Right lobe of liver (tissue), 6 donors: Measurements from ENCODE around the gene ZC3HAV1. TPM values are rescaled to one million over a fixed set of nuclear protein-coding genes. Genes with fewer than 3 reads are reported as not detected.
"Not testable (repeated sequence)": the region's sequence is repeated elsewhere in the genome, so short reads cannot be mapped to it uniquely, and the experiment has no call there.

Experiments used
- ATAC-seq, 4 donors: fragments of 200-7000 bp; cut with Tn5 transposase; one replicate each; pipeline ENCODE4 v1.9.1; 2020; ENCODE audit warnings: mild to moderate bottlenecking in 4 of 4, moderate library complexity in 4 of 4
- DNase-seq, 3 donors: peaks; one replicate each; pipeline ENCODE4 v3.0.0-alpha.2; 2020
- H3K27ac ChIP-seq, 3 donors: fragments of 200-600 bp; one replicate each; pipeline ENCODE4 v1.8.0; 2022
- H3K27me3 ChIP-seq, 2 donors: fragments of 200-600 bp; one replicate each; pipeline ENCODE4 v1.8.0; 2022
- H3K36me3 ChIP-seq, 4 donors: fragments of 200-600 bp; sonication (generic) in 1 of 4; one replicate each; pipeline versions ENCODE4 v1.5.1 to v1.8.0; 2017 to 2022; ENCODE audit warnings: control low read depth in 1 of 4
- H3K4me1 ChIP-seq, 4 donors: fragments of 200-600 bp; sonication (generic) in 1 of 4; one replicate each; pipeline versions ENCODE4 v1.5.1 to v1.8.0; 2017 to 2022; ENCODE audit warnings: control low read depth in 1 of 4
- H3K4me3 ChIP-seq, 3 donors: fragments of 200-600 bp; one replicate each; pipeline ENCODE4 v1.8.0; 2022
- H3K9me3 ChIP-seq, 4 donors: fragments of 200-600 bp; sonication (generic) in 1 of 4; one replicate each; pipeline versions ENCODE4 v1.5.1 to v1.8.0; 2017 to 2022; ENCODE audit warnings: control low read depth in 1 of 4
- POLR2A ChIP-seq: fragments of 450-650 bp; IDR thresholded peaks from one replicate; pipeline ENCODE4 v1.6.1; 2017; ENCODE audit warnings: antibody characterized with exemption, mild to moderate bottlenecking
- WGBS: methylation state at CpG from one replicate; pipeline ENCODE4 v1.1.6; 2018; ENCODE audit warnings: low coverage, low lambda C conversion rate; ENCODE audit not compliant: insufficient coverage; ENCODE audit errors: missing lambda C conversion rate; 5-methylcytosine and 5-hydroxymethylcytosine counted together
- intact Hi-C, 2 donors: fragments of 100-400 bp; cut with DNase I; formaldehyde crosslinking; loops; one replicate each; pipeline versions ENCODE4 v1.11.2 to v1.14.1; 2022
- total RNA-seq, 6 experiments: library from RNA; depleted of rRNA in 2 of 6; stranded (reverse); fragments of >200 nt in 2 of 6; fragmentation: NEBNext Ultra II Directional in 3 of 6; extraction: Animal tissue kit (Norgen Biotek cat#: 25700) in 3 of 6; gene quantifications; one replicate each; pipeline versions ENCODE4 v1.1.0 to v1.2.4, GENCODE V29; 2016 to 2023
- TF ChIP-seq, protein P1 (sequence below), 4 donors: fragments of 200-600 bp in 3 of 4; fragments of 450-650 bp in 1 of 4; IDR thresholded peaks; one replicate each; pipeline versions ENCODE4 v1.5.1 to v1.8.0; 2016 to 2022; ENCODE audit warnings: antibody characterized with exemption in 4 of 4, mild to moderate bottlenecking in 2 of 4
- donor health status: DM: no; HTN: yes; CAD: no.
- donor health status: DM: no; HTN: no; CAD: no.
- donor health status: DM: no; HTN: no; CAD: no.
- donor health status: DM: no; HTN: yes; CAD: no.
- donor health status: DM: no; HTN: yes; CAD: no.

ZC3HAV1 gene
- total RNA-seq, 6 experiments from 2014 or later, result 12.3 to 20.6 (median 17.7) TPM

DNA sequence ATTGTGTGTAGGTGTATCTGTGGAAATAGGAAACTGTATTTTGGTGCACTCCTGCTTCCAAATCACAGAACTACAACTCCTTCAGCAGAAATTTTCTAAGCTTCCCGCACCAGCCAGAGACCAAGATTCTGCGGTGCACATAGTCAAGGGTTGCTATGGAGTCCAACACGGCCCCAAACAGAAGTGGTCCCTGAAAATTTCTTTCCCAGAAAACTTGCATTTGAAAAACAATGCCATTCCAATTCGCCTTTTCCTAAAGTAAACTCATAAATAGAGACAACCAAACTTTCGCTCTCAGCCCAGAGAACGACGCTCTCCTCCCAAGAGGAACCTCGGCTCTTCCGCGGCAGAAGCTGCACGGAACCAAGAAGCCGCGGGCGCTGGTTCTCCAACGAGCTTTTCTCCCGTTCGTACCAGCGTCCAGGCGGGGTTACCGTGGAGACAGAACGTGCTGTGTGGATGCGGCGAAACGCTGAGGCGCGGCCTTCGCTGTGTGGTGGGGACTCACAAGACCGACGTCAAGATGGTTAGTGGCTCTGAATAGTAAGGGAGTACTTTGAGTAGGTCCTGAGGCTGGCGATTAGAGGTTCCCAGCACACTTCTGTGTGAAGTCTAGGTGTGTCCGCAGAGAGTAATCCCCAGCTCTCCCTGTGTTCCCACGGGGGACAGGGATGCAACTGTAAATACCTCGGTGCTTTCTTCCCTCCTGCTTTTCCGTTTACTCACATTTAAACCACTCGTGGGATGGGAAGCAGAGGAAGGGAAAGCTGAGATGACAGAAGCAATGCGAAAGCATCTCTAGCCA lies 24.0 kb upstream of the ZC3HAV1 start:
- Histone ChIP-seq H3K4me3 (peak overlapping the region; percentile 44 to 59 (median 56)), H3K27ac (peak overlapping the region; percentile 16 to 34 (median 20)), H3K9me3 (no peaks in the 10 kb centered on the region), H3K36me3 (no peaks in the 10 kb centered on the region), H3K27me3 (no peaks in the 10 kb centered on the region), H3K4me1 (peaks cover 0 to 5% (median 0%) of the 10 kb centered on the region in 4 donors)
- TF ChIP-seq, protein P1, sequence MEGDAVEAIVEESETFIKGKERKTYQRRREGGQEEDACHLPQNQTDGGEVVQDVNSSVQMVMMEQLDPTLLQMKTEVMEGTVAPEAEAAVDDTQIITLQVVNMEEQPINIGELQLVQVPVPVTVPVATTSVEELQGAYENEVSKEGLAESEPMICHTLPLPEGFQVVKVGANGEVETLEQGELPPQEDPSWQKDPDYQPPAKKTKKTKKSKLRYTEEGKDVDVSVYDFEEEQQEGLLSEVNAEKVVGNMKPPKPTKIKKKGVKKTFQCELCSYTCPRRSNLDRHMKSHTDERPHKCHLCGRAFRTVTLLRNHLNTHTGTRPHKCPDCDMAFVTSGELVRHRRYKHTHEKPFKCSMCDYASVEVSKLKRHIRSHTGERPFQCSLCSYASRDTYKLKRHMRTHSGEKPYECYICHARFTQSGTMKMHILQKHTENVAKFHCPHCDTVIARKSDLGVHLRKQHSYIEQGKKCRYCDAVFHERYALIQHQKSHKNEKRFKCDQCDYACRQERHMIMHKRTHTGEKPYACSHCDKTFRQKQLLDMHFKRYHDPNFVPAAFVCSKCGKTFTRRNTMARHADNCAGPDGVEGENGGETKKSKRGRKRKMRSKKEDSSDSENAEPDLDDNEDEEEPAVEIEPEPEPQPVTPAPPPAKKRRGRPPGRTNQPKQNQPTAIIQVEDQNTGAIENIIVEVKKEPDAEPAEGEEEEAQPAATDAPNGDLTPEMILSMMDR (IDR thresholded peaks at IDR 0.05), result no peak
- no peak for TF ChIP-seq POLR2A
- intact Hi-C loops, result no loop called here
- DNase-seq, result peak; percentile 87 to 91 (median 87)
- WGBS, result 3% methylated on average over 19 of the region's 36 CpGs
- peak; percentile 98 to 99 (median 98) for ATAC-seq

DNA sequence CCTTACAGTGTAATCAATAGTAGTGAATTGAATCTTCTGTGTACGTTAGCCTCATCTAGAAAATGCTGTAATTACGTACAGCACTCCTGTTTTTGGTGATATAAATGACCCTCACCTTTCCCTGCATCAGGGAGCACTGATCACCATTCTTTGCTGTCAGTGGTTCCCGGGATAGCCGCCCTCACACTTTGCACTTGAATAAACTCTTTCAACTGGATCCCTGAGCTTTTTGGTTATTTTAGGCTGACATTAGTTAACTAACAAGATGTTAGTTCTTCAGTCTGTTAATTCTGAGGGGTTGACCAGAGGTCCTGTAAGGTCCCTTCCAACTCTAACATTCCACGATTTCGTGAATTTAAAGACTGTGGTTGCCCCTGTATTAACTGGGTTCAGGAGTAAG lies 23.4 kb upstream of the ZC3HAV1 start:
- no peaks in the 10 kb centered on the region for H3K36me3 ChIP-seq
- H3K9me3 ChIP-seq, result no peaks in the 10 kb centered on the region
- H3K27ac ChIP-seq, result peak overlapping the region in 1 of 3 donors; percentile 16
- intact Hi-C loops, result no loop called here
- TF ChIP-seq, protein P1 (IDR thresholded peaks at IDR 0.05), result no peak
- TF ChIP-seq POLR2A, result no peak
- peak overlapping the region; percentile 44 to 59 (median 56) for H3K4me3 ChIP-seq
- WGBS, result 42% methylated on average over 6 of the region's 6 CpGs
- H3K27me3 ChIP-seq, result no peaks in the 10 kb centered on the region
- DNase-seq (no peak), ATAC-seq (no peak)
- peaks cover 0 to 5% (median 0%) of the 10 kb centered on the region in 4 donors for H3K4me1 ChIP-seq

DNA sequence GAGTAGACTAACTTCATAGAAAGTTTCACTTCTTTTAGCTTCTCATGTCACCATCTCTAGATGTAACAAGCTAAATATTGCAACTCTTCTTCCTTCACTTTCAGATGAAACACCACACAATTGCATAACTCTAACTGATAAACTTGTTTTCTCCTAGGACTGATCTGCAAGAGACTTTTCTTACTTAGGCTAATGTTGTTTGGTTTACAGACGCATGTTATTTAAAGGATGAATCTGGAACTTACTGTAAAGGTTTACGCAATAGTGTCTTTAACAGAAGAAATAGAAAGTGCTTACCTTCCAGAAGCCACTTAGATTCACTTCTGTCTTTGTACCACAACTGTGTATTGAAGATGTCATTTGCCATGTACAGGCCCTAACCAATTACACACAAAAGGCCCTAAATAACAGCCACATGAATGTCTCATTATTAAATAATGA lies 22.1 kb upstream of the ZC3HAV1 start:
- WGBS, result 93% methylated on average over 2 of the region's 2 CpGs
- H3K4me1 ChIP-seq, result peaks cover 0 to 5% (median 0%) of the 10 kb centered on the region in 4 donors
- no peaks in the 10 kb centered on the region for H3K27me3 ChIP-seq
- no peaks in the 10 kb centered on the region for H3K9me3 ChIP-seq
- peak in 1 of 4 donors; percentile 10 for ATAC-seq
- no peak for DNase-seq
- TF ChIP-seq, protein P1 (IDR thresholded peaks at IDR 0.05), result no peak
- TF ChIP-seq POLR2A, result no peak
- intact Hi-C loops, result no loop called here
- no peak overlapping the region for H3K27ac ChIP-seq
- H3K36me3 ChIP-seq, result no peaks in the 10 kb centered on the region
- H3K4me3 ChIP-seq, result no peak overlapping the region

DNA sequence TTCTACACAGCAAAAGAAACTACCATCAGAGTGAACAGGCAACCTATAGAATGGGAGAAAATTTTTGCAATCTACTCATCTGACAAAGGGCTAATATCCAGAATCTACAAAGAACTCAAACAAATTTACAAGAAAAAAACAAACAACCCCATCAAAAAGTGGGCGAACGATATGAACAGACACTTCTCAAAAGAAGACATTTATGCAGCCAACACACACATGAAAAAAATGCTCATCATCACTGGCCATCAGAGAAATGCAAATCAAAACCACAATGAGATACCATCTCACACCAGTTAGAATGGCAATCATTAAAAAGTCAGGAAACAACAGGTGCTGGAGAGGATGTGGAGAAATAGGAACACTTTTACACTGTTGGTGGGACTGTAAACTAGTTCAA lies 20.3 kb upstream of the ZC3HAV1 start:
- H3K4me3 ChIP-seq, DNase-seq, H3K4me1 ChIP-seq, H3K9me3 ChIP-seq, ATAC-seq, H3K27me3 ChIP-seq, H3K27ac ChIP-seq, intact Hi-C loops, H3K36me3 ChIP-seq: not testable (repeated sequence)
- 86% methylated on average over 2 of the region's 2 CpGs for WGBS

DNA sequence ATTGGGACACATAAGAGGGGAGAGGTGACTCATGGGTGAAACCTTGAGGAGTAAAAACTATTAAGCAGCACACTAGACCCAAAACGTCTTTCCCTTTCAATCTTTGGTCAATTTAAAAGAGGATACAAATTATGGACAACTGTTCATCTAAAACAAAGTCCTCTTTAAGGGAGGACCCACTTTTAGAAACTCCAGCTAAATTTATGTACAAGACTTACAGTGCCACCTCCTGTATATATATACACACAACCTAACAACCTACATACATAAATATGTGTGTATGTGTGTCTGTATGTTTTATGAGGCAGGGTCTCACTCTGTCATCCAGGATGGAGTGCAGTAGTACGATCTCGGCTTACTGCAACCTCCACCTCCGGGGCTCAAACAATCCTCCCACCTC lies 18.1 kb upstream of the ZC3HAV1 start:
- no peak for DNase-seq
- no peaks in the 10 kb centered on the region for H3K36me3 ChIP-seq
- intact Hi-C loops, result no loop called here
- H3K9me3 ChIP-seq, result no peaks in the 10 kb centered on the region
- no peak overlapping the region for H3K4me3 ChIP-seq
- no peaks in the 10 kb centered on the region for H3K4me1 ChIP-seq
- H3K27me3 ChIP-seq, result no peaks in the 10 kb centered on the region
- 56% methylated on average over 3 of the region's 4 CpGs for WGBS
- TF ChIP-seq POLR2A, result no peak
- TF ChIP-seq, protein P1 (IDR thresholded peaks at IDR 0.05), result no peak
- ATAC-seq, result peak in 1 of 4 donors; percentile 17
- H3K27ac ChIP-seq, result no peak overlapping the region
